ENCODE results near the gene UXT. TPM values are rescaled to one million over a fixed set of nuclear protein-coding genes. Genes with fewer than 3 reads are reported as not detected.

The UXT gene
- total RNA-seq, 2 donors from 2014 or later = 89.6 to 99.9 TPM

Other genes starting within 250 kb of the UXT start
- gene ZNF41, start 176.0 kb downstream of the UXT start, total RNA-seq = 10 to 100 TPM; 10.8 to 14.7 TPM
- 10 to 100 TPM; 64.4 to 75.0 TPM for gene ARAF, start 98.0 kb downstream of the UXT start, total RNA-seq
- gene TIMP1, start 76.7 kb downstream of the UXT start, total RNA-seq = 100 to 1,000 TPM; 377 to 605 TPM
- gene SYN1, start 39.3 kb downstream of the UXT start, total RNA-seq = 1 to 10 TPM; 4.4 to 7.0 TPM
- gene CFP, start 29.2 kb downstream of the UXT start, total RNA-seq = 10 to 100 TPM in 1 of 2 donors, 1 to 10 TPM in 1; 3.9 to 10.9 TPM
- gene ELK1, start 8.6 kb downstream of the UXT start, total RNA-seq = 10 to 100 TPM; 18.5 to 32.2 TPM
- gene ZNF81, start 177.7 kb upstream of the UXT start, total RNA-seq = 1 to 10 TPM; 7.0 to 7.6 TPM

Data from left cardiac atrium (tissue), 2 donors.